ENCODE results near the gene PLCB3. TPM values are rescaled to one million over a fixed set of nuclear protein-coding genes. Genes with fewer than 3 reads are reported as not detected.

Gene PLCB3
- total RNA-seq (20.3 and 24.7 TPM in 2 replicates), polyA plus RNA-seq (10.6 and 11.0 TPM in 2 replicates)

DNA sequence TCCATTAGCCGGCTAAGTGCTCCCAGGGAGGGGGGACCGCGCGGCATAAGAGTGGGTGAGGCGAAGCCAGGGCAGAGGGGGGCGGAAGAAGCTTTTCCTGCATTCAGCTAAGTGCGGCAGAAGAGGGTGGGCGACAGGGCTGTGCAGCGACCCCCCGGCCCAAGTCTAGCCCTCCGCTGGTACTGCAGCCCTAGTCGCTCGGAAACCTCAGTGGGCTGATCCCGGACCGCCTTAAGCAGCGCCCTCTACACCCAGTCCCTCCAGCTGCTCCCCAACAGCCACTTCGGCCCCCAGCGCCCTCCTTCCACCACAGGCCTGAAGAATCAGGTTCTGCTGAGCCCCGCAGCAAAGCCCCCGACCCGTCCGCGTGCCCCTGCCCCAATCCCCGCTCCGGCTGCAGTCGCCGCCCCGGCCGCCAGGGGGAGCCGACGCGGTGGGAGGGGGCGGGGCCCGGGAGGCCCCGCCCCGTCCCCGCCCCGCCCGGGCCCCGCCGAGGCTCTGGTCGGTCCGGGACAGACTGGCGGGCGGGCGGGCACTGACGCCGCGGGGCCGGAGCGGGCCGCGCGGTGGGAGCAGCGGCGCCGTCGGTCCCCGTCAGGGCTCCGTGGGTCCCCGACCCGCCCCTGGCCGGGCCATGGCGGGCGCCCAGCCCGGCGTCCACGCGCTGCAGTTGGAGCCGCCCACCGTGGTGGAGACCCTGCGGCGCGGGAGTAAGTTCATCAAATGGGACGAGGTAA lies at the start of gene PLCB3:
PLCB3 (plus strand) TSS at position 515 of the 737 bp plus-strand sequence; CDS start at position 635, 120 bp downstream.
- H3K9me3 ChIP-seq (ENCODE audit: low read depth), result no peaks in the 10 kb centered on the region
- TF ChIP-seq, protein P1, sequence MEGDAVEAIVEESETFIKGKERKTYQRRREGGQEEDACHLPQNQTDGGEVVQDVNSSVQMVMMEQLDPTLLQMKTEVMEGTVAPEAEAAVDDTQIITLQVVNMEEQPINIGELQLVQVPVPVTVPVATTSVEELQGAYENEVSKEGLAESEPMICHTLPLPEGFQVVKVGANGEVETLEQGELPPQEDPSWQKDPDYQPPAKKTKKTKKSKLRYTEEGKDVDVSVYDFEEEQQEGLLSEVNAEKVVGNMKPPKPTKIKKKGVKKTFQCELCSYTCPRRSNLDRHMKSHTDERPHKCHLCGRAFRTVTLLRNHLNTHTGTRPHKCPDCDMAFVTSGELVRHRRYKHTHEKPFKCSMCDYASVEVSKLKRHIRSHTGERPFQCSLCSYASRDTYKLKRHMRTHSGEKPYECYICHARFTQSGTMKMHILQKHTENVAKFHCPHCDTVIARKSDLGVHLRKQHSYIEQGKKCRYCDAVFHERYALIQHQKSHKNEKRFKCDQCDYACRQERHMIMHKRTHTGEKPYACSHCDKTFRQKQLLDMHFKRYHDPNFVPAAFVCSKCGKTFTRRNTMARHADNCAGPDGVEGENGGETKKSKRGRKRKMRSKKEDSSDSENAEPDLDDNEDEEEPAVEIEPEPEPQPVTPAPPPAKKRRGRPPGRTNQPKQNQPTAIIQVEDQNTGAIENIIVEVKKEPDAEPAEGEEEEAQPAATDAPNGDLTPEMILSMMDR (IDR thresholded peaks at IDR 0.05; ENCODE audit: low read depth, low read length), result peak; percentile 59
- H3K4me3 ChIP-seq, result peak within 1 kb of the TSS; percentile 82
- no peak within 1 kb of the TSS for H3K27ac ChIP-seq
- H3K36me3 ChIP-seq, result no peaks in the 10 kb centered on the region
- no peaks in the 10 kb centered on the region for H3K27me3 ChIP-seq
- H3K4me1 ChIP-seq (ENCODE audit: low read depth), result peaks cover 5% of the 10 kb centered on the region
- peak; percentile 58 to 76 for DNase-seq (ENCODE audit: low read depth in 1 of 2, low spot score in 1 of 2)

DNA sequence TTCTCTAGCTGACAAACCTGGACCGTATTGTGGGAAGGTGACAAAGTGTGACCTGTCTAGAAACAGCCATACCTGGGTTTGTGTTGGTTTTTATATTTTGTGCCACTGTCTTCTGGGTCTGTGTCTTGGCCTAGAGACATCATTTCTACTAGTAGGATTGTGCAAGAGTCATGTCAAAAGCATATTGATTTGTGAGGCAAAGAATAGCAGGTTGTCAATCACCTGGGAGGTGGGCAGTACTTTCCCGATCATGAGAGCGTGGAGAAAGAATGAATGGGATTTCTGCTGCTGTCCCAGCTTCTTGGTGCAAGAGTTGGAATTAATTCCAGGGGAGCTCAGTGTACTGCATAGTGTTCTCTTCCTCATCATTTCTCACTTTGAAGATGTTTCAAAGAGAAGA lies 49.8 kb upstream of the PLCB3 start:
- DNase-seq (ENCODE audit: low read depth in 1 of 2, low spot score in 1 of 2), result no peak
- no peak overlapping the region for H3K4me3 ChIP-seq
- H3K27ac ChIP-seq, result peak overlapping the region; percentile 39
- H3K4me1 ChIP-seq (ENCODE audit: low read depth), result peaks cover 2% of the 10 kb centered on the region
- no peaks in the 10 kb centered on the region for H3K27me3 ChIP-seq
- H3K36me3 ChIP-seq, result peaks cover 63% of the 10 kb centered on the region
- TF ChIP-seq, protein P1 (IDR thresholded peaks at IDR 0.05; ENCODE audit: low read depth, low read length), result no peak
- H3K9me3 ChIP-seq (ENCODE audit: low read depth), result no peaks in the 10 kb centered on the region

DNA sequence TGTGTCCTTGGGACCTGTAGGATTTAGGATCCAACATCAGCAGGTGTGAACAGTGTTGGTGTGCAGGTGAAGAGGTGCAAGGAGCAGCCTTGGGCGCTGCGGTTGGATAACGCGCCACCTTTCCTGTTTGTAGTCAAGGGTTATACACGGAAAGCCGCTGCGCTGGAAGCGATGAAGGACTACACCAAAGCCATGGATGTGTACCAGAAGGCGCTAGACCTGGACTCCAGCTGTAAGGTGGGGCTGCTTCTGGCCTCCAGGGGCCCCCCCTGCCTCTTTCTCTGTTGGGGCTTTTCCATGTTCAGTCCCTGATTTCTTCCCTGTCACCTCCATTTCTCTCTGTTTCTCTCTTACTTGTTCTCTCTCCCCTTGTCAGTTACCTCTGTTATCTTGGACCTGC lies 48.3 kb upstream of the PLCB3 start:
- H3K9me3 ChIP-seq (ENCODE audit: low read depth), result no peaks in the 10 kb centered on the region
- H3K27ac ChIP-seq, result no peak overlapping the region
- no peak overlapping the region for H3K4me3 ChIP-seq
- H3K36me3 ChIP-seq, result peaks cover 49% of the 10 kb centered on the region
- H3K4me1 ChIP-seq (ENCODE audit: low read depth), result peaks cover 2% of the 10 kb centered on the region
- no peaks in the 10 kb centered on the region for H3K27me3 ChIP-seq
- TF ChIP-seq, protein P1 (IDR thresholded peaks at IDR 0.05; ENCODE audit: low read depth, low read length), result no peak
- DNase-seq (ENCODE audit: low read depth in 1 of 2, low spot score in 1 of 2), result no peak

DNA sequence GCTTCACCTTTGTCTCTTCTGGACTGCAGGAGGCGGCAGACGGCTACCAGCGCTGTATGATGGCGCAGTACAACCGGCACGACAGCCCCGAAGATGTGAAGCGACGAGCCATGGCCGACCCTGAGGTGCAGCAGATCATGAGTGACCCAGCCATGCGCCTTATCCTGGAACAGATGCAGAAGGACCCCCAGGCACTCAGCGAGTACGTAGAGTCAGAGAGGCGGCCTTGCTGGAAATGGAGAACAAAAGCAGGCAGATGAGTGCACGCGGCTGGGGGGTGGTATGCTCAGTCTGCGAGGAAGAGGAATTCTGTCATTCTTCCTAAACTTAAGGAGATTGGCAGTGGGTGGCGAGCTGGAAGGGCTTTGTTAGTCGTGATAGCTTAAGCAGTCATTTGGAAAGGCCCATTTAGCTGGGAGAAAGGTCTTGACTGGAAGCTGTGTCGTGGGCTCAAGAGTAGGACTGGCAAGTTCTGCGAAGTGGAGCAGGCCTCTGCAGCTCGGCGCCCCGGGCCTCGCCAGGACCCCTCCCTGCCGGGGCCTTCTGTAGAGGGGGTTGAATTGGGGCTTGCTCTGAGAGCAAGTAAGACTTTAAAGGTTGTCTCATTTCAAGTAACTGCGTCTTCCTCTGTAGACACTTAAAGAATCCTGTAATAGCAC lies 47.8 kb upstream of the PLCB3 start:
- DNase-seq (ENCODE audit: low read depth in 1 of 2, low spot score in 1 of 2), result no peak
- H3K4me3 ChIP-seq, result no peak overlapping the region
- H3K36me3 ChIP-seq, result peaks cover 44% of the 10 kb centered on the region
- H3K4me1 ChIP-seq (ENCODE audit: low read depth), result peaks cover 2% of the 10 kb centered on the region
- no peaks in the 10 kb centered on the region for H3K27me3 ChIP-seq
- TF ChIP-seq, protein P1 (IDR thresholded peaks at IDR 0.05; ENCODE audit: low read depth, low read length), result no peak
- H3K9me3 ChIP-seq (ENCODE audit: low read depth), result no peaks in the 10 kb centered on the region
- no peak overlapping the region for H3K27ac ChIP-seq

DNA sequence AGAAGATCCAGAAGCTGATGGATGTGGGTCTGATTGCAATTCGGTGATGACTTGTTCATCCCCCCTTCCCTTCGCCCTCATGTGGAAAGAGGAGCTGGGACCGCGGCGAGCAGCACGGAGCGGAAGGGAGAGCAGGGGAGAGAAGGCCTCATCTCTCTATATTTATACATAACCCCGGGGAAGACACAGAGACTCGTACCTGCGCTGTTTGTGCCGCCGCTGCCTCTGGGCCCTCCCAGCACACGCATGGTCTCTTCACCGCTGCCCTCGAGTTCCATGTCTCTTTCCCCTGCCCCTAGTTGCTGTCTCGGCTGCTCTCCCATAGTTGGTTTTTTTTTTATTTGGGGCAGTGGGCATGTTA lies 47.3 kb upstream of the PLCB3 start:
- Histone ChIP-seq H3K36me3 (peaks cover 41% of the 10 kb centered on the region), H3K27me3 (no peaks in the 10 kb centered on the region), H3K4me3 (no peak overlapping the region), H3K27ac (no peak overlapping the region), H3K9me3 (ENCODE audit: low read depth) (no peaks in the 10 kb centered on the region), H3K4me1 (ENCODE audit: low read depth) (peaks cover 2% of the 10 kb centered on the region)
- no peak for DNase-seq (ENCODE audit: low read depth in 1 of 2, low spot score in 1 of 2)
- TF ChIP-seq, protein P1 (IDR thresholded peaks at IDR 0.05; ENCODE audit: low read depth, low read length), result no peak

Measured in cardiac muscle cell (in vitro differentiated cells and primary cell).